Activated T-cell treated with anti-CD3 and anti-CD28 coated beads, Interleukin-2, amount 50 U/mL, for 72 hours (primary cell): ENCODE results near the gene TBXA2R. TPM values are rescaled to one million over a fixed set of nuclear protein-coding genes. Genes with fewer than 3 reads are reported as not detected.

Experiments used
- ATAC-seq, 2 donors: fragments of 150-1000 bp; cut with Tn5 transposase; replicated peaks in 1 of 2; 2 replicates each; pipeline ENCODE4 v1.10.0; 2021; ENCODE audit warnings: moderate library complexity in 2 of 2, mild to moderate bottlenecking in 1 of 2
- DNase-seq, 2 donors: peaks; one replicate each; pipeline ENCODE4 v3.0.0; 2021 to 2022; ENCODE audit warnings: mixed read lengths in 1 of 2
- H3K27ac Mint-ChIP-seq: one replicate; pipeline ENCODE4 v1.8.0; 2022; ENCODE audit warnings: mild to moderate bottlenecking, moderate library complexity, mixed read lengths
- H3K27me3 Mint-ChIP-seq: one replicate; pipeline ENCODE4 v1.8.0; 2022; ENCODE audit warnings: low read depth, mixed read lengths
- H3K36me3 Mint-ChIP-seq, 2 donors: one replicate each; pipeline ENCODE4 v1.8.0; 2022; ENCODE audit warnings: mixed read lengths in 2 of 2, mild to moderate bottlenecking in 1 of 2; ENCODE audit not compliant: insufficient read depth in 2 of 2
- H3K4me1 Mint-ChIP-seq: one replicate; pipeline ENCODE4 v1.8.0; 2022; ENCODE audit warnings: low read depth, mixed read lengths
- H3K4me3 Mint-ChIP-seq, 2 donors: one replicate each; pipeline ENCODE4 v1.8.0; 2022; ENCODE audit warnings: mild to moderate bottlenecking in 2 of 2, mixed read lengths in 2 of 2, moderate library complexity in 2 of 2
- H3K9me3 Mint-ChIP-seq, 2 donors: one replicate each; pipeline ENCODE4 v1.8.0; 2022; ENCODE audit warnings: mixed read lengths in 2 of 2
- total RNA-seq, 2 donors: library from RNA; stranded (reverse); gene quantifications; one replicate each; pipeline ENCODE4 v1.2.3, GENCODE V29; 2022

TBXA2R gene
- total RNA-seq, 2 donors from 2014 or later, result 1.5 to 2.9 TPM

GRCh38 chr19:3620817-3621547, 14.3 kb upstream of the TBXA2R start:
- H3K9me3 Mint-ChIP-seq, result no peaks in the 10 kb centered on the region
- ATAC-seq, result no peak
- H3K4me3 Mint-ChIP-seq, result no peak overlapping the region
- DNase-seq, result no peak
- H3K36me3 Mint-ChIP-seq, result peaks cover 2 to 6% of the 10 kb centered on the region in 2 donors
- no peaks in the 10 kb centered on the region for H3K27me3 Mint-ChIP-seq
- H3K4me1 Mint-ChIP-seq, result peaks cover 32% of the 10 kb centered on the region
- no peak overlapping the region for H3K27ac Mint-ChIP-seq

GRCh38 chr19:3620145-3620816, 13.6 kb upstream of the TBXA2R start:
- peaks cover 2 to 6% of the 10 kb centered on the region in 2 donors for H3K36me3 Mint-ChIP-seq
- ATAC-seq (no peak), DNase-seq (no peak)
- no peaks in the 10 kb centered on the region for H3K27me3 Mint-ChIP-seq
- peaks cover 25% of the 10 kb centered on the region for H3K4me1 Mint-ChIP-seq
- no peak overlapping the region for H3K4me3 Mint-ChIP-seq
- H3K9me3 Mint-ChIP-seq, result no peaks in the 10 kb centered on the region
- no peak overlapping the region for H3K27ac Mint-ChIP-seq

- H3K4me3 Mint-ChIP-seq, result no peak overlapping the region
- H3K36me3 Mint-ChIP-seq, result peaks cover 2 to 6% of the 10 kb centered on the region in 2 donors
- no peaks in the 10 kb centered on the region for H3K9me3 Mint-ChIP-seq
- DNase-seq (no peak), ATAC-seq (no peak)
- no peaks in the 10 kb centered on the region for H3K27me3 Mint-ChIP-seq
- H3K4me1 Mint-ChIP-seq, result peaks cover 18% of the 10 kb centered on the region
- H3K27ac Mint-ChIP-seq, result no peak overlapping the region
These were observed 12.9 kb upstream of the TBXA2R start for GRCh38 chr19:3619631-3620012.

GRCh38 chr19:3618811-3619630, 12.3 kb upstream of the TBXA2R start:
- Mint-ChIP-seq H3K27ac (no peak overlapping the region), H3K36me3 (peaks cover 2 to 6% of the 10 kb centered on the region in 2 donors), H3K27me3 (no peaks in the 10 kb centered on the region), H3K4me3 (no peak overlapping the region), H3K9me3 (no peaks in the 10 kb centered on the region), H3K4me1 (peaks cover 12% of the 10 kb centered on the region)
- no peak for DNase-seq
- ATAC-seq, result no peak

- ATAC-seq, result peak; percentile 57 to 62
- no peaks in the 10 kb centered on the region for H3K27me3 Mint-ChIP-seq
These were observed 11.6 kb upstream of the TBXA2R start for GRCh38 chr19:3618144-3618810.

GRCh38 chr19:3617463-3617862, 10.8 kb upstream of the TBXA2R start:
- H3K4me1 Mint-ChIP-seq, result peaks cover 11% of the 10 kb centered on the region
- H3K4me3 Mint-ChIP-seq, result peak overlapping the region in 1 of 2 donors; percentile 29
- ATAC-seq, result no peak
- DNase-seq, result no peak
- H3K27me3 Mint-ChIP-seq, result no peaks in the 10 kb centered on the region
- no peak overlapping the region for H3K27ac Mint-ChIP-seq
- H3K36me3 Mint-ChIP-seq, result peaks cover 2 to 3% of the 10 kb centered on the region in 2 donors
- no peaks in the 10 kb centered on the region for H3K9me3 Mint-ChIP-seq

More at GRCh38 chr19:3618144-3618810, 11.6 kb upstream of the TBXA2R start:
- Mint-ChIP-seq H3K4me3 (no peak overlapping the region), H3K36me3 (peaks cover 2 to 6% of the 10 kb centered on the region in 2 donors), H3K9me3 (no peaks in the 10 kb centered on the region), H3K4me1 (peaks cover 11% of the 10 kb centered on the region), H3K27ac (no peak overlapping the region)
- peak; percentile 63 to 71 for DNase-seq

- Mint-ChIP-seq H3K27ac (no peak overlapping the region), H3K4me1 (peaks cover 11% of the 10 kb centered on the region), H3K36me3 (peaks cover 0 to 6% of the 10 kb centered on the region in 2 donors), H3K4me3 (no peak overlapping the region), H3K27me3 (no peaks in the 10 kb centered on the region), H3K9me3 (no peaks in the 10 kb centered on the region)
- ATAC-seq (no peak), DNase-seq (no peak)
These were observed 9.0 kb upstream of the TBXA2R start for GRCh38 chr19:3615524-3616135.

- no peak overlapping the region for H3K27ac Mint-ChIP-seq
- H3K27me3 Mint-ChIP-seq, result no peaks in the 10 kb centered on the region
- no peaks in the 10 kb centered on the region for H3K9me3 Mint-ChIP-seq
These were observed 8.3 kb upstream of the TBXA2R start for GRCh38 chr19:3614858-3615505.

GRCh38 chr19:3613818-3614661, 7.4 kb upstream of the TBXA2R start:
- Mint-ChIP-seq H3K4me1 (peaks cover 11% of the 10 kb centered on the region), H3K9me3 (no peaks in the 10 kb centered on the region), H3K36me3 (peaks cover 0 to 6% of the 10 kb centered on the region in 2 donors), H3K27me3 (no peaks in the 10 kb centered on the region), H3K4me3 (no peak overlapping the region), H3K27ac (no peak overlapping the region)
- DNase-seq (no peak), ATAC-seq (no peak)

More at GRCh38 chr19:3614858-3615505, 8.3 kb upstream of the TBXA2R start:
- no peak for DNase-seq
- ATAC-seq, result no peak
- no peak overlapping the region for H3K4me3 Mint-ChIP-seq
- H3K36me3 Mint-ChIP-seq, result peaks cover 0 to 6% of the 10 kb centered on the region in 2 donors
- peaks cover 11% of the 10 kb centered on the region for H3K4me1 Mint-ChIP-seq

GRCh38 chr19:3612901-3613741, 6.4 kb upstream of the TBXA2R start:
- Mint-ChIP-seq H3K4me3 (no peak overlapping the region), H3K9me3 (no peaks in the 10 kb centered on the region), H3K36me3 (peaks cover 0 to 7% of the 10 kb centered on the region in 2 donors), H3K4me1 (peaks cover 13% of the 10 kb centered on the region), H3K27ac (no peak overlapping the region), H3K27me3 (peaks cover 2% of the 10 kb centered on the region)
- ATAC-seq (no peak), DNase-seq (no peak)

GRCh38 chr19:3612330-3612729, 5.7 kb upstream of the TBXA2R start:
- peaks cover 6% of the 10 kb centered on the region for H3K27me3 Mint-ChIP-seq
- no peak for ATAC-seq
- no peak for DNase-seq
- H3K36me3 Mint-ChIP-seq, result peaks cover 0 to 7% of the 10 kb centered on the region in 2 donors
- H3K9me3 Mint-ChIP-seq, result no peaks in the 10 kb centered on the region
- H3K27ac Mint-ChIP-seq, result no peak overlapping the region
- no peak overlapping the region for H3K4me3 Mint-ChIP-seq
- H3K4me1 Mint-ChIP-seq, result peaks cover 10% of the 10 kb centered on the region
